DMS53 treated with DMSO at 0.1 percent for 48 hours (cell line): ENCODE data around the gene ABCG4.
A peak's percentile ranks its signal among the peaks of the same experiment; 100 is the strongest.
"Not testable (repeated sequence)": the region's sequence is repeated elsewhere in the genome, so short reads cannot be mapped to it uniquely, and the experiment has no call there.

Experiments
- DNase-seq: peaks from one replicate; lab custom pipeline; 2025; ENCODE audit not compliant: unreplicated experiment; lab: John Stamatoyannopoulos, UW

ABCG4 gene

DNA sequence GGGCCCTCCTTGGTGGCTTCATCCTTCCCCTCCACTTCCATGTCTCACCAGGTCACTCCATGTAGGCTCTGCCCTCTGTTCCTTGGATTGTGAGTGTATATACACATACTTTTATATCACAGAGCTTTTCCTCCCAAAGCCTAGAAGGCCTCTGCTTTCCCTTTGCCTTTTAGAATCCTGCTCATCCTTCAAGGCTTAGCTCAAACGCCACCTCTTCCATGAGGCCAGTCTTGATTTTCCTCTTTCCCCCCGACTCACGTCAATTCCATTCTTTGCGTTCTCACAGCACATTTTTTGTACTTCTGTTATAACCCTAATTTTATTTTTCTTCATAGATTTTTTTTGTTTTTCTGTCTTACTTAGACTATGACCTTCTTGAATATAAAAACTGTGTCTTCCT is 3.8 kb downstream of the ABCG4 start:
- DNase-seq = no peak

DNA sequence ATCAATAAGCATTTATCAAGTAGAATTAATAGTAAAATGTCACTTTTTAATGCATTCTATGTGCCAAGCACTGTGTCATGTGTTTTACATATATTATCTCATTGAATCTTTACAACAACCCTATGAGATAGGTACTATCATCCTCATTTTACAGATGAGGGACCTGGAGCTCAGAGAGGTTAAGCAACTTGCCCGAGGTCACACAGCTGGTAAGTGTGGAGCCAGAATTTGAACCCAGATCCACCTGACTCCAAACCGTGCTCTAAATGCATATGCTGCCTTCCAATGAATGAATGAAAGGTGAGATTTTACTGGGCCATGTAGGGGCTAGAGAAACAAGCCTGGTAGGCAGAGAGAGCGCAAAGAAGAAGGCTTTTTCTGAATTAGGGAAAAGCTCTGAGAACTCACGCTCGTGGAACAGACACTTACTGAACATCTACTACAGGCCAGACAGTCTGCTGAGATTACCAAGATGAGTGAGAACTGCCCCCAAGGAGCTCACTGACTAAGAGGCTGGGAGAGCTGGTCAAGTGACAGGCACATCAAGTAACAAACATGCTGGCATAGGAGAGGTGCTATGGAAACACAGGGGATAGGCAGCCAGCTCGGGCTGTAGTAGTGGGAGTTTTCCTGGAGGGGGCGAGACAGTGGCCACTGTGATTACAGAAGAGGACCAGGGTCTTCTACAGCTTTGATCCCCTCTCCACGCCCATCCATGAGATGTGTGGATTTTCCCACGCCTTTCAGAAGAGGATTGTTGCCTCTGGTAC is 4.4 kb downstream of the ABCG4 start:
- no peak for DNase-seq

DNA sequence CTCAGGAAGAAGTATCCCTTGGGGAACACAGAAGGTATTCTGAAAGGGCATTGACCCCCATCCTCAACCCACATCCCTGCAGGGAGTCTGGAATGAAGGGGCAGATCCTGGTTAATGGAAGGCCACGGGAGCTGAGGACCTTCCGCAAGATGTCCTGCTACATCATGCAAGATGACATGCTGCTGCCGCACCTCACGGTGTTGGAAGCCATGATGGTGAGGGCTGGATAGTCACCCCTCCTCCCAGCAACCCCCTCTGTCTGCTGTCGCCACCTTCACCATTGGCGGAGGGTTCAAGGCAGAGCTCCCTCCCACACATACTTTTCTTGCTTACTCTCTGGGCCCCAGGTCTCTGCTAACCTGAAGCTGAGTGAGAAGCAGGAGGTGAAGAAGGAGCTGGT is 5.3 kb downstream of the ABCG4 start:
- no peak for DNase-seq

DNA sequence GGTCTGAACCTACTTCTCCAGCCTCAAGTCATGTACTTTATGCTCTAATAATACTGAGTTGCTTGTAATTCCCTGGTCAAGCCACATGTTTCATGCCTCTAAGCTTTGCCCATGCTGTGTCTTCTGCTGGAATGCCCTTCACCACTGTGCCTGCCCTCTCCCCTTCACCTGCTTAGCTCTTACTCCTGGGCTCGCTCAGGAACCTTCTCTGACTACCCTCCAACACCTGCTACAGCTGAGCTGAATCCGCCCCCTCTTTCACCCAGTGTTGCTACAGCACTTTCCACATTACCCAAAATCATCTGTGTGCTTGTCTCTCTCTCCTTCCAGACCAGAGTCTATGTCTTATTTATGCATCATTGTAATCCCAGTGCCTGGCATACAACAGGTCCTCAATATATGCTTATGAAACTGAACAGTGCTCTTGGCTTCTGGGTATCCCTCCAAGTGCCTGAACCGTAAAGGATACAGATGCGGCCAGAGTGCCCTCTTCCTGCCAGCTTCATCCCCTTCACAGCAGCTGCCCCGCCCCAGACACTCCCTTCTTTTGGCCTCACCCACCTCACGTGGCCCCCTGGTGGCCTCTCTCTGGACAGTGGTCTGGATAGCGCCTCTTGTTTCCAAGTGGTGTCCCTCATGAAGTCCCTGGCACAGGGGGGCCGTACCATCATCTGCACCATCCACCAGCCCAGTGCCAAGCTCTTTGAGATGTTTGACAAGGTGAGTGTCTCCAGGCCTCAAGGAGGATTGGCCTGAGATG is 7.1 kb downstream of the ABCG4 start:
- DNase-seq = no peak

DNA sequence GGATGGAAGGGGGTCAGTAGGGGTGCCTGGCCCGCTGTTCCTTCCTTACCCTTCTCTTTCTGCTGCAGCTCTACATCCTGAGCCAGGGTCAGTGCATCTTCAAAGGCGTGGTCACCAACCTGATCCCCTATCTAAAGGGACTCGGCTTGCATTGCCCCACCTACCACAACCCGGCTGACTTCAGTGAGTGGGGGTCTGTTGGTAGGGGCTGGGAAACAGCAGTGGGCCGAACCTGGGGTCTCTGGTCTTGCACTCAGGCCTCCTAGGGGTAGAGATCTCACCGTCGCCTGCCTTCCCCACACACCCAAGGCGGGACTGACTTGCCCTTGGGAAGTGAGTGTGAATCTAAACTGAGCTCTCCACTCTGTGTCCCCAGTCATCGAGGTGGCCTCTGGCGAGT is 7.6 kb downstream of the ABCG4 start:
- DNase-seq = no peak

DNA sequence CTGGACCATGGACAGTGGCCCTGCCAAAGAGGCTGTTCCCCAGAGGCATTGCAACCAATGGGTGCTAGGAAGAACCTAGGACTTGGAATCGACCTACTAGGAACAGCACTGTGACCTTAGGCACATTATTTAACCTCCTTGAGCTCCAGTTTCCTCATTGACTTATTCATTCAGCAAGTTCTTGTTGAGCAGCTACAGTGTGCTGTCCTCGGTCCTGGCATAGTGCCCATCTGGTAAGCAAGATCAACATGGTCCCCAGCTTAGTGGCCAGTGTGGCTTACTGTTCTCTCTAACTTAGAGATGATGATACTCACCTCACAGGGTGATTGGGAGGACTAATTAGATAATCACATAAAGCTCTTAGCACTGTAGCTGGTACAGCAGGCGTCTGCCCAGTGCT is 8.2 kb downstream of the ABCG4 start:
- no peak for DNase-seq

DNA sequence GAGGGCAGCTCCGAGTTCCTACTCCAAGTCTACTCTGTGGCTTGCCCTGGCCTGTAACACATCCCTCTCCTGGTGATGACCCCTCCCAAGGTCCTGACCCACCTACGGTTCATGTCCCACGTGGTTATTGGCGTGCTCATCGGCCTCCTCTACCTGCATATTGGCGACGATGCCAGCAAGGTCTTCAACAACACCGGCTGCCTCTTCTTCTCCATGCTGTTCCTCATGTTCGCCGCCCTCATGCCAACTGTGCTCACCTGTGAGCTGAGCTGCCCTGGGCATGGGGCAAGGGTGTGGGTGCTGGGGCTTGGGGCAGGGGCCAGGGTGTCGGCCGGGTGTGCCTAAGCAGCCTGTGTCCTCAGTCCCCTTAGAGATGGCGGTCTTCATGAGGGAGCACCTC is 9.6 kb downstream of the ABCG4 start:
- DNase-seq = no peak

DNA sequence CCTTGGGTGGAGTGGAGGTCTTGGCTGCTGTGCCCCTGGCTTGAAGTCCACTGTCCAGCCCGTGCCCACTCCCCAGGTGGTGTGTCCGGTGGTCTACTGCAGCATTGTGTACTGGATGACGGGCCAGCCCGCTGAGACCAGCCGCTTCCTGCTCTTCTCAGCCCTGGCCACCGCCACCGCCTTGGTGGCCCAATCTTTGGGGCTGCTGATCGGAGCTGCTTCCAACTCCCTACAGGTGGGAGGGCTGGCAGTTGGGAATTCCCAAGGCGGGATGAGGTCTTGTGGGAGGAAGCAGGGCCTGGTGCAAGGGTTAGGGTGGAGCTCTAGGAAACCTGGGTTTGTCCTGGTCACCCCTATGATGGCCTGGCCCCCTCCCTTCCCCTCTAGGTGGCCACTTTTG is 11.3 kb downstream of the ABCG4 start:
- DNase-seq = no peak

DNA sequence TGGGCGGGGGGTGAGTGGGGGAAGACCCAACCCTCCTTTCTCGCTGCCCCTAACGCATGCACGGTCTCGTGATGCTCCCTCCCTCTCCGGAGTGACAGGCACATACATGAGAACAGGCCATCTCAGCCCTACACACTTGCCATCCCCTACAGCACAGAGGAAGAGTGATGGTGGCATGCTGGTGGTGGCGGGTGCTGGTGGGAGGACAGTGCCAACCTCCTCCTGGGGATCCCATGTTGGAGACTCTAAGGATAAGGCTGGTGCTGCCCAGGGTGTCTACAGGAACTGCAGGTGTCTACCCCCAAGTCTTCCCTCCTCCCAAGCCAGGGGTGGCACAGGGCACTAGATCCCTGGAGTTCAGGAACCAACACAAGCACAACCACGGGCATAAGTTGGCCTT is 13.0 kb downstream of the ABCG4 start:
- no peak for DNase-seq

DNA sequence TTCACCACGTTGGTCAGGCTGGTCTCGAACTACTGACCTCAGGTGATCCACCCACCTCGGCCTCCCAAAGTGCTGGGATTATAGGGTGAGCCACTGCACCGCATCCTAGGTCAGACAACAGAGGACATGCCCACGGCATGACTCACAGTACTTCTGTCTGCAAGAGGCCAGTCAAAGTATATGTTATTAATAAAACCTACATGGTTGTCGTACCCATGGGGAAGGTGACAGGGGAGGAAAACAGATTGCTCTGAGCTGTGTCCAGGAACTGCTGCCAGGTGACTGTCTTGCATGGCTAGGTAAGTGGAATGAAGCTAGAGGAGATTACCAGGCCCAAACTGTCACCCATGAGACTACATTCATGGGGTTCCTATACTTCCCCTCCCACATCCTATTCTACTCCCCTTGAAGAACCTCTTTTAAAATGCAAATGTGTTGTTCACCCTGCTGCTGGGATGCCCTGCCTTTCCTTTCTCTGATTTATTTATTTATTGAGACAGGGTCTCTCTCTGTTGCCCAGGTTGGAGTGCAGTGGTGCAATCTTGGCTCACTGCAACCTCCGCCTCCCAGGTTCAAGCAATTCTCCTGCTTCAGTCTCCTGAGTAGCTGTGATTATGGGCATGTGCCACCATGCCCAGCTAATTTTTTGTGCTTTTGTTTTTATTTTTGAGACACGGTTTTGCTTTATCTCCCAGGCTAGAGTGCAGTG is 17.7 kb downstream of the ABCG4 start:
- peak; percentile 69 for DNase-seq

DNA sequence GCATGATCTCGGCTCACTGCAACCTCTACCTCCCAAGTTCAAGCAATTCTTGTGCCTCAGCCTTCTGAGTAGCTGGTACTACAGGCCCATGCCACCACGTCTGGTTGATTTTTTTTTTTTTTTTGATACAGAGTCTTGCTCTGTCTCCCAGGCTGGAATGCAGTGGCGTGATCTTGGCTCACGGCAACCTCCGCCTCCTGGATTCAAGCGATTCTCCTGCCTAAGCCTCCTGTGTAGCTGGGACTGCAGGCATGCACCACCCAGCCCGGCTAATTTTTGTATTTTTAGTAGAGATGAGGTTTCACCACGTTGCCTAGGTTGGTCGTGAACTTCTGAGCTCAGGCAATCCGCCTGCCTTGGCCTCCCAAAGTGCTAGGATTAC is 18.2 kb downstream of the ABCG4 start:
- not testable (repeated sequence) for DNase-seq

DNA sequence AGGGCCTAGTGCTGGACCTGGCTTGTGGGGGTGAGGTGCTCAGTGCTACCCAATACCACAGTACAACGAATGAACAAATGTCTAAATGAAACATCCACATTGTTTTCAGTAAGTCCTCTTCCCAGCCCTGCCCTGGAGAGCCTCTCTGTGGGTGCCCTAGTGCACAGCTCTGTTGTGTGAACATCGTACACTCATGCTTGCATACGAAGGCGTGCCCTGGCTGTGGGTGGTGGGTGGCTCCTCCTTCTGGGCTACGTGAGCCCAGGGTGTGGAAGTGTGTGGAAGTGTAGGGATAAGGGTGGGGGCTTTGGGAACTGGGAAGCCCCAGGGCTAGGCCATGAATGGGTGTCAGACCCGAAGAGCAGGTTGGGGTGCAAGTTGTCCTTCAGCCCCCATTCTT is 19.1 kb downstream of the ABCG4 start:
- no peak for DNase-seq

DNA sequence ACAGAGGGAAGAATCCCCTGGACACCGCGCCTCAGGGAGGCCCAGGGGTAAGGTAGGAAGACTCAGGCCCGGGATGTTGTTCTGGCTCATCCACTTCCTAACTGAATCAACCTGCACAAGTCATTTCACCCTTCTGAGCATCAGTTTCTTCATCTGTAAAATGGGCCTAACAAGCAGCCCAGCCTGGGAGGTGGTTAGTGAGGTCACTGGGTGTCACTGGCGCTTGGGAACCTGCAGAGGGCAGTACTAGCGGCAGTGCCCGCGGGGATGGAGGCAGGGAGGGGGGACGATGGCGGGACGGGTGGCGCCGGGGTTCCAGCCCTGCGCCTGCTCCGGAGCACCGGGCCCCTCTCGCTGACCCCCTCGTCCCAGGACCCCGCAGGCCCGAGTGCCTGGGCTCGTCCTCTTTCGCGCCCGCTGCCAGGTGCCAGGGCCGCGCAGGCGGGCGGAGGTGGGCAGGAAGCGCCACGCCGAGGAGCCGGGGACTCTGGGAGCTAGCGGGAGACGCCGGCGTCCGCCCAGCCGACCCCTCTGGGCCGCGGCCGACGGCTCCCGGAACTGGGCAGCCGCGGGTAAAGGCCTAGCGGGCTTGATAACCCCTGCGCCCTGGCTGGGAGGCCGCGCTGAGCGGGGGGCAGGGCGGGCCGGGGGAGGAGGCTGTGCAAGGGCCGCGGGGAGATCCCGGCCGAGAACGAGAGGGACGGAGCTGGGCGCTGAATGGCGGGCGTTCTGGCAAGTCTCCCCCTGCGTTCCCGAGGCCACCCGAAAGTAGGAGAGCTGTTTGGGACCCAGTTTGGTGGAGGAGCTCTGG is 19.8 kb downstream of the ABCG4 start, which contains the start of gene NLRX1:
Gene NLRX1, plus strand, starts transcription at position 255 of the 811 bp plus-strand sequence. CDS start 2,679 bp downstream, outside the sequence.
- peak; percentile 54 for DNase-seq

DNA sequence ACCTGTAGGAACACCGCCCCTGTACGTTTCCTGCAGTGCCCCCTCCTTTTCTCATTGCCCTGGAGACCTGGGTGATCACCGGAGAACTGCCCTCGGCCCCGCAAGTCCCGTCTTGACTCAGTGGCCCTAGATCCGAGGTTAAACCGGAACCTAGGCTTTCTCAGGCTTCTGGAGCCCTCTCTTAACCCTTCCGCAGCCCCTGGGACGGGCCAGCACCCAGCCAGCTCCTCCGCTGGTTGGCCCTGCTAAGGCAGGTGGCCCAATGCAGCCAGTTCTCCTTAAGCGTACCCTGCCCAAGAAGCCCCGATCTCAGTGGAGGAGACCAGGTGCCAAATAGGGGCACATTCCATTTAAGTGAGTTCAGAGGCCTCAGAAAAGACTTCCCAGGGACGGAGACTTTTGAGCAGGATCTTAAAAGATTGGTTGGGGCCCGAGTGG is 20.4 kb downstream of the ABCG4 start:
- no peak for DNase-seq

DNA sequence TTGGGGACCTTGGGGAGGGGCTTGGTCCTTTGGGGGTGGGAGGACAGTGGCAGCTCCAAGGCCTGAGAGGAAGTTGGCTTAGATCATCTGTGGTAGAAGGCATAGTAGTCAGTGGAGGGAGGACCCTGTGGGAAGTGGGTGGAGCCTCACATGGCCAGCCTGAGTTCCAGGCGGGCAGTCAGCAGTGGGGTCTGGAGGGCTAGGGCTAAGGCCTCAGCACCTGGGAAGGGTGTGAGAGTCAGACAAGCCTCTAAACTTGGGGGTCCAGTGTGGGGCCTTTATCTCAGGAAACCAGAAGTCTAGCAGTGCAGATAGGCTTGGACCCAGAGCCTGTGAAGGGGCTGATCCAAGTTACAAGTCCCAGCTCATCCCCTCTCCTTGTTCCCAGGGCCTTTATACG is 23.7 kb downstream of the ABCG4 start:
- DNase-seq = no peak

DNA sequence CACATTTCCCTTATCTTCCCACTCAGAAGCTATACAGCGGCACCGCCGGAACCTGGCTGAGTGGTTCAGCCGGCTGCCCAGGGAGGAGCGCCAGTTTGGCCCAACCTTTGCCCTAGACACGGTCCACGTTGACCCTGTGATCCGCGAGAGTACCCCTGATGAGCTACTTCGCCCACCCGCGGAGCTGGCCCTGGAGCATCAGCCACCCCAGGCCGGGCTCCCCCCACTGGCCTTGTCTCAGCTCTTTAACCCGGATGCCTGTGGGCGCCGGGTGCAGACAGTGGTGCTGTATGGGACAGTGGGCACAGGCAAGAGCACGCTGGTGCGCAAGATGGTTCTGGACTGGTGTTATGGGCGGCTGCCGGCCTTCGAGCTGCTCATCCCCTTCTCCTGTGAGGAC is 24.6 kb downstream of the ABCG4 start:
- DNase-seq = no peak

DNA sequence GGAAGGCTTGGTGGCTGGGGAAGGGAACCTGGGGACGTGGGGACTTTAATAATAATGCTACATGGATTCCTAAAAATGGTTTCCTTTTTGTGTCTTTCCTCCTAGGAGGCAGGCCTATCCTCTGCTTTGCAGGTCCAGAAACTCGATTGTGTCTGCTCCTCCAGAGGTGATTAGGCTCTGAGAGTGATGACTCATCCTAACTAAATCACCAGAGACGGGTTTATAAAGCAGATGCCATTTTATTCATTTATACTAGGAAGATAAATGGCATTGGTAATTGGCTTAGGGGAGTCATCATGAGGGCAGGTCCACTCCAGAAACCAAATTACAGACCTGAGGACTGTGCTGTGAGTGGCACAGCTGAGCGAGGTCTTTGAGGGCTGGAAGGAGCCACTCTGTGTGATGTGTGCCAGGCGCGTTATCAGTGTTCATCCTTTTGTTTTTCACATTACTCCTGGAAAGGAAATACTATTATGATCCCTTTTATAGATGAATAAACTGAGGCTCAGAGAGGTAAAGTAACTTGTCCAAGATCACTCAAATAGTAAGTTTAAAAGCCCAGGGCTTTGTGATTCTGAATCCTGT is 26.7 kb downstream of the ABCG4 start:
- DNase-seq = peak; percentile 31

DNA sequence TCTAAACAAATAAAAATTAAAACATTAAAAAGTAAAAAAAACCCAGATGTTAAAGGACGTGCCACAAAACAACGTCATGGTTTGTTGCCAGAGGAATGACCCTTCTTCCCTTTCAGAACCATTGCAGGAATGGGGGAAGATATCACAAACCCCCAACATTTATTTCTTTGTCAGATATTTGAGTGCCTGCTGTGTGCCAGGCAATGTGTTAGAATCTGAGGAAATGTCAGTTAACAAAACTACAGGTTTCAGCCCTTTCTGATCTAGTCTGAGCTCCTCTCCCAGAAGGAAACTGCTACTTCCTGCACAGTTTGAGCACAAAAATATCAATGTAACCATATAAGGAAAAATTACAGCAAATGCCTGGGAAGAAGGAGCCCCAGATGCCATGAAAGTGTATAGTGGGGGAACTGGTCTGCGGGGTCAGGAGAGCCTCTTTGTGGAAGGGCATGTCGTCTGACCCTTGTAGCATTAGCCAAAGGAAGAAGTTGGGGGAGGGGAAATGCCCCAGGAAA is 29.4 kb downstream of the ABCG4 start:
- DNase-seq = peak; percentile 6

DNA sequence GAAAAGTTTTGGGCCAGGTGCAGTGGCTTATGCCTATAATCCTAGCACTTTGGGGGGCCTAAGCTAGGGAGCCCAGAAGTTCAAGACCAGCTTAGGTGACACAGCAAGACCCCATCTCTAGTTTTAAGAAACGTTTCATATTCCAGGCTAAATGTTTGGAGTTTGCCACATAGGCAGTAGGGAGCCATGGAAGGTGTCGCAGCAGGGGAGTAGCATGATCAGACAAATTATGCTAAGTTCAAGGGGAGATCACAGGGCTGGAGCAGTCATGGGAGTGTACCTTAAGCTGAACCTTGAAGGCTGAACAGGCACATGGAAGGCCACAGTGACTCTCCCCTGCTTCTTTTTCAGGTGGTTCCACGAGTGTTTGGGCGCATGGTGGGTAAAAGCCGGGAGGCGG is 30.5 kb downstream of the ABCG4 start:
- no peak for DNase-seq

DNA sequence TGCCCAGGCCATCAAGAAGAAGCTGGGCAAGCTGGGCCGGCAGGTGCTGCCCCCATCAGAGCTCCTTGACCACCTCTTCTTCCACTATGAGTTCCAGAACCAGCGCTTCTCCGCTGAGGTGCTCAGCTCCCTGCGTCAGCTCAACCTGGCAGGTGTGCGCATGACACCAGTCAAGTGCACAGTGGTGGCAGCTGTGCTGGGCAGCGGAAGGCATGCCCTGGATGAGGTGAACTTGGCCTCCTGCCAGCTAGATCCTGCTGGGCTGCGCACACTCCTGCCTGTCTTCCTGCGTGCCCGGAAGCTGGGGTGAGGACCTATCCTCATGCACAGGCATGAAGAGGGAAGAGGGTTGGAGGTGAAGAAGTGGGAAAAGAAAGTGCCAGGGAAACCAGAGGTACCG is 31.1 kb downstream of the ABCG4 start:
- peak; percentile 97 for DNase-seq
